GM12873 (cell line): ENCODE measurements around the gene IGFBP7.

Experiments used
- TF ChIP-seq, protein P1 (sequence below): IDR thresholded peaks from 2 replicates; pipeline ENCODE4 v1.5.1; 2012; ENCODE audit warnings: low read depth, mild to moderate bottlenecking, moderate library complexity, low read length, control low read depth; ENCODE audit not compliant: insufficient read depth; ENCODE audit errors: missing control alignments

Gene IGFBP7

DNA sequence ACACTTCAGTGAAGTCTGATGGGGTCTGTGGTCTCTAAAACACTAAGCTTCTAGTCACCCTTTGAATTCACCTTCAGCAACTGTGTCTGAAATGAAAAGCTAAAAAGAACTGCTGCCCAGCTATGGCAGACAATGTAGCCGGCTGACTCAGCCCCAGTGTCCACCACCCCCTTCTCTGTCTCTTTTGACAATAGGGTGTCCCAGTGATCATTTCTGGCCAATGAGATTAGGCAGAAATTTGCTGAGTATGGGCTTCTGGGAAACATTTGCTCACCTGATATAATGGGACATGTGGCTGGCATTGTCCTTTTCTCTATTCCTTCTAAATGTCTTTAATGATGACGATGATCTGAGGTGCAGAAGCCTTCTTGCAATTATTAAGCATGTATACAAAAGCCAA is 20.6 kb downstream of the IGFBP7 start:
- TF ChIP-seq, protein P1, sequence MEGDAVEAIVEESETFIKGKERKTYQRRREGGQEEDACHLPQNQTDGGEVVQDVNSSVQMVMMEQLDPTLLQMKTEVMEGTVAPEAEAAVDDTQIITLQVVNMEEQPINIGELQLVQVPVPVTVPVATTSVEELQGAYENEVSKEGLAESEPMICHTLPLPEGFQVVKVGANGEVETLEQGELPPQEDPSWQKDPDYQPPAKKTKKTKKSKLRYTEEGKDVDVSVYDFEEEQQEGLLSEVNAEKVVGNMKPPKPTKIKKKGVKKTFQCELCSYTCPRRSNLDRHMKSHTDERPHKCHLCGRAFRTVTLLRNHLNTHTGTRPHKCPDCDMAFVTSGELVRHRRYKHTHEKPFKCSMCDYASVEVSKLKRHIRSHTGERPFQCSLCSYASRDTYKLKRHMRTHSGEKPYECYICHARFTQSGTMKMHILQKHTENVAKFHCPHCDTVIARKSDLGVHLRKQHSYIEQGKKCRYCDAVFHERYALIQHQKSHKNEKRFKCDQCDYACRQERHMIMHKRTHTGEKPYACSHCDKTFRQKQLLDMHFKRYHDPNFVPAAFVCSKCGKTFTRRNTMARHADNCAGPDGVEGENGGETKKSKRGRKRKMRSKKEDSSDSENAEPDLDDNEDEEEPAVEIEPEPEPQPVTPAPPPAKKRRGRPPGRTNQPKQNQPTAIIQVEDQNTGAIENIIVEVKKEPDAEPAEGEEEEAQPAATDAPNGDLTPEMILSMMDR = no peak

DNA sequence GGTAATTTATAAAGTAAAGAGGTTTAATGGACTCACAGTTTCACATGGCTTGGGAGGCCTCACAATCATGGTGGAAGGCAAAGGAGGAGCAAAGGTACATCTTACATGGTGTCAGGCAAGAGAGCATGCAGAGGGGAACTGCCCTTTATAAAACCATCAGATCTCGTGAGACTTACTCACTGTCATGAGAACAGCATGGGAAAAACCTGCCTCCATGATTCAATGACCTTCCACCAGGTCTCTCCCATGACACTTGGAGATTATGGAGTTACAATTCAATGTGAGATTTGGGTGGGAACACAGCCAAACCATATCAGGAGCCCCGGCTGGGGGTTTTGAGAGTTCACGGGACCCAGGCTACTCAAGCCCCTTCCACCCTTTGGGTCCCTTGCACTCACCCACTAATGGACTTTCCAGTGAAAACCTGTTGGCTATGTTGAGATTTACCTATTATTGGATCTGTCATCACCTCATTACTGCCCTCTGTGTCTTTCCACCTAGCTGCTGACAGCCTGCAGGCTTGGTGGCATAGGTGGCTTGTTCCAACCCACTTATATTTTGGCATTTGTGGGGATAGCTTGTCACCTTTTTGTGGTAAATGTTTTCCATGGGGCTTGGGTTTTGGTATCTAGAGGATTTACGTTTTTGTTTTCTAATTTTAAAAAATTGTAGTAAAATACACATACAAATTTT is 24.0 kb downstream of the IGFBP7 start:
- TF ChIP-seq, protein P1 = no peak

DNA sequence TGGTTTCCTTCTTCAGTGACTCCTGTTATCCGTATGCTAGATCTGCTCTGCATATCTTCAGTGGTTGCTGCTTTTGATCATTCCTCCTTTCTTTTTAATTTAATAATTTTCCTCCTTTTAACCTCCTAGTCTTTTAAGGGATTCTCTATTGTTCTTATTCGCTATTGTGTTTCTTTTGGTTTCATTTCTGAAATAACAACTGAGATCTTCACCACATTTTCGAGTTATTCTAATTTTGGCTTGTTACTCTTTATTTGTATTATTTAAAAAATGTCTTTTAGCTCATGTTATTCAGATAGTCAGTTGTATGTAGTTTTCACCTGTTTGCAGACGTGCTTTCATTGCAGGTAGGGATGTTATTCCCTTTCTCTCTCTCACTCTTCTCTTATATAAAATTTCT is 24.9 kb downstream of the IGFBP7 start:
- TF ChIP-seq, protein P1 = no peak

GRCh38 chr4:57084360-57084759 is 25.8 kb downstream of the IGFBP7 start:
- TF ChIP-seq, protein P1 = no peak

GRCh38 chr4:57083090-57083489 is 27.1 kb downstream of the IGFBP7 start:
- TF ChIP-seq, protein P1 = no peak

GRCh38 chr4:57081651-57082621 is 28.2 kb downstream of the IGFBP7 start:
- TF ChIP-seq, protein P1 = no peak
